DND-41 (cell line): ENCODE data around the gene MTPN.

Source experiments
- EZH2 ChIP-seq: IDR thresholded peaks from 3 replicates; pipeline ENCODE4 v1.6.1; 2012; ENCODE audit warnings: borderline replicate concordance, low read depth, mild to moderate bottlenecking, moderate library complexity, low read length, inconsistent platforms; ENCODE audit not compliant: severe bottlenecking
- TF ChIP-seq, protein P1 (sequence below): IDR thresholded peaks from 2 replicates; pipeline ENCODE4 v1.5.1; 2012; ENCODE audit warnings: borderline replicate concordance, low read length, moderate library complexity, mild to moderate bottlenecking; ENCODE audit not compliant: poor library complexity, severe bottlenecking; ENCODE audit errors: extremely low read depth

DNA sequence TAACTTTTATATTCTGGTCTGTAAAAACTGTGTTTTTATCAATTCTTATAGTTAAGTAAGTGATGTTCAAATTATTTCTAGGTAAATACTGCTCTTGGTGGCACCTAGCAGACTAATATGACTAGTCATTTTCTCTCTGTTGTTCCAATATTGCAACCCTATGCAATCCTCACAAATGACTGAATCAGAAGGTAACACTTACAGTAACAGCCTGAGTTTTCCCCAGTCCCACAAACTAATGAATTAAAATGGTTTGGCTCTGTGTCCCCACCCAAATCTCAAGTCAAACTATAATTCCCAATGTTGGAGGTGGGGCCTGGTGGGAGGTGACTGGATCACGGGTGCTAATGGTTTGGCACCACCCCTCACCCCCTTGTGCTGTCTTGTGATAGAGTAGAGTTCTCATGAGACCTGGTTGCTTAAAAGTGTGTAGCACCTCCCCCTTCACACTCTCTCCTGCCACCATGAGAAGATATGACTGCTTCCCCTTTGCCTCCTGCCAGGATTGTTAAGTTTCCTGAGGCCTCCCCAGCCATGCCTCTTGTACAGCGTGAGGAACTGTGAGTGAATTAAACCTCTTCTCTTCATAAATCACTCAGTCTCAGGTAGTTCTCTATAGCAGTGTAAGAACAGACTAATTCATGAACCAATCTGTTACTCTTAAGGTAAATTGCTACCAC, 43.5 kb downstream of the MTPN start:
- TF ChIP-seq, protein P1, sequence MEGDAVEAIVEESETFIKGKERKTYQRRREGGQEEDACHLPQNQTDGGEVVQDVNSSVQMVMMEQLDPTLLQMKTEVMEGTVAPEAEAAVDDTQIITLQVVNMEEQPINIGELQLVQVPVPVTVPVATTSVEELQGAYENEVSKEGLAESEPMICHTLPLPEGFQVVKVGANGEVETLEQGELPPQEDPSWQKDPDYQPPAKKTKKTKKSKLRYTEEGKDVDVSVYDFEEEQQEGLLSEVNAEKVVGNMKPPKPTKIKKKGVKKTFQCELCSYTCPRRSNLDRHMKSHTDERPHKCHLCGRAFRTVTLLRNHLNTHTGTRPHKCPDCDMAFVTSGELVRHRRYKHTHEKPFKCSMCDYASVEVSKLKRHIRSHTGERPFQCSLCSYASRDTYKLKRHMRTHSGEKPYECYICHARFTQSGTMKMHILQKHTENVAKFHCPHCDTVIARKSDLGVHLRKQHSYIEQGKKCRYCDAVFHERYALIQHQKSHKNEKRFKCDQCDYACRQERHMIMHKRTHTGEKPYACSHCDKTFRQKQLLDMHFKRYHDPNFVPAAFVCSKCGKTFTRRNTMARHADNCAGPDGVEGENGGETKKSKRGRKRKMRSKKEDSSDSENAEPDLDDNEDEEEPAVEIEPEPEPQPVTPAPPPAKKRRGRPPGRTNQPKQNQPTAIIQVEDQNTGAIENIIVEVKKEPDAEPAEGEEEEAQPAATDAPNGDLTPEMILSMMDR: no peak
- TF ChIP-seq EZH2: no peak
